Anterior cingulate cortex (tissue), 58 donors: ENCODE results near the gene FADS1.
A peak's percentile ranks its signal among the peaks of the same experiment; 100 is the strongest.

Experiments used
- DNase-seq, 58 donors: peaks; one replicate each; lab custom pipeline; 2025; lab: John Stamatoyannopoulos, UW

Gene FADS1

GRCh38 chr11:61800331-61801281, 16.2 kb downstream of the FADS1 start:
- no peak for DNase-seq

DNA sequence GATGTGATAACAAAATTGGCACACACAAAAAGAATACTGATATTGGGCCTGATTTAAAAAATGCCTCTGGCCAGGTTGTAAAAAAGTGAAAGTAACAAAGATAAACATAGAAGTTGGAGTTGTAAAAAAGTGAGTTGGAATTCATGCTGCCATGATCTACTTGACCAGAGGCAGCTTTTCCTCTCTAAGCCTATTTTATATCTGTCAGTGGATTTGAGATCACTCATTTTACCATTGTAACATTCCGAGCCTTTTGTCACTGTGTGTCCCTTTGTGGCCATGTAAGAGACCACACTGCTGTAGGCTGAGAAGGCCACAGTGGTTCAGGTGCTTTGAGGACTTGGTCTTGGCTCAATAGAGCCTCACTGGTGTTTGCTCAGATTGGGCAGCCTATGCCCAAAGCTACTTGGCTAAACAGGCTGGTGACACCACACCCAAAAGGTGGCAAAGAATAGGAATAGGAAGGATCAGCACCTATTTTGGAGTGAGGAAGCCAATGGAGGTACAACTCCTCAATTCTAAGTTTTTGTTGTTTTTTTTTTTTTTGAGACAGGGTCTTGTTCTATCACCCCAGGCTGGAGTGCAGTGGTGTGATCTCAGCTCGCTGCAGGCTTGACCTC, 17.0 kb downstream of the FADS1 start:
- DNase-seq: no peak

DNA sequence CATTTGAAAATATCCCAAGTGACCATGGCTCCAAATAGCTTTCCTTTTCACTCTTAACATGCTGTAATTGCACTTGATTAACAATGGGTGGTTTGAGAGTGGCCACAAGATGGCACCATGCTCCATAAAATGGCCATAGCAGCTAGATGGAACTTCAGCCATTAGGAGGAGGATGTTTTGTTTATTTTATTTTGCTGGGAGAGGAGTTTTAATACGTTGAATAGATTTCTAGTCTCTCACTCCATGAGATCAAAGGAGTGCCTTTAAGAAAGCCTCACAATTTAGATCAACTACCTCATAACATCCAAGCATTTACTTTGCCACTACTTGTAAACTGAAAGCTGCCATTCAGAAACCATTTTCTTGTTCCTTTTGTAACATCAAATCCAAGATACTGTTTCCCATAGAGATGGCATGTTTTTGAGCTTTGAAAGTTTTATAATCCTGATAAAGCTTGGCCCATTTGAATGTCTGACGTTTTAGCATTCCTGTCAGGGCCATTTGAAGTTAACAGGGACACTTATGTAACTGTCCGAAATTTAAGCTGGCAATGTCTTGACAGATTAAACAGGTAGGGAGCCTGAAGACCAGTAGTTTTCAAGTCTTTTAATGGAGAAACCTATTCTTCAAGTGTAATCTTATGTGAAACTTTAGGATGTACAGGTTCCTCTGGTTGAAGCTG, 19.4 kb downstream of the FADS1 start:
- peak in 50 of 58 donors; percentile 4 to 87 (median 56) for DNase-seq

- no peak for DNase-seq
Measured at GRCh38 chr11:61795876-61796526, 20.8 kb downstream of the FADS1 start.

DNA sequence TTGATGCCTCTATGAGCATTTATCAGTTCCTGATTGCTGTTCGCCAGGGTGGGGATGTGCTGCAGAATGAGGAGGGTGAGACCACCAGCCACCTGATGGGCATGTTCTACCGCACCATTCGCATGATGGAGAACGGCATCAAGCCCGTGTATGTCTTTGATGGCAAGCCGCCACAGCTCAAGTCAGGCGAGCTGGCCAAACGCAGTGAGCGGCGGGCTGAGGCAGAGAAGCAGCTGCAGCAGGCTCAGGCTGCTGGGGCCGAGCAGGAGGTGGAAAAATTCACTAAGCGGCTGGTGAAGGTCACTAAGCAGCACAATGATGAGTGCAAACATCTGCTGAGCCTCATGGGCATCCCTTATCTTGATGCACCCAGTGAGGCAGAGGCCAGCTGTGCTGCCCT, 21.3 kb downstream of the FADS1 start:
- no peak for DNase-seq

GRCh38 chr11:61794579-61794978, 22.2 kb downstream of the FADS1 start:
- no peak for DNase-seq

- DNase-seq: no peak
Measured at GRCh38 chr11:61793829-61794204, 23.0 kb downstream of the FADS1 start.

DNA sequence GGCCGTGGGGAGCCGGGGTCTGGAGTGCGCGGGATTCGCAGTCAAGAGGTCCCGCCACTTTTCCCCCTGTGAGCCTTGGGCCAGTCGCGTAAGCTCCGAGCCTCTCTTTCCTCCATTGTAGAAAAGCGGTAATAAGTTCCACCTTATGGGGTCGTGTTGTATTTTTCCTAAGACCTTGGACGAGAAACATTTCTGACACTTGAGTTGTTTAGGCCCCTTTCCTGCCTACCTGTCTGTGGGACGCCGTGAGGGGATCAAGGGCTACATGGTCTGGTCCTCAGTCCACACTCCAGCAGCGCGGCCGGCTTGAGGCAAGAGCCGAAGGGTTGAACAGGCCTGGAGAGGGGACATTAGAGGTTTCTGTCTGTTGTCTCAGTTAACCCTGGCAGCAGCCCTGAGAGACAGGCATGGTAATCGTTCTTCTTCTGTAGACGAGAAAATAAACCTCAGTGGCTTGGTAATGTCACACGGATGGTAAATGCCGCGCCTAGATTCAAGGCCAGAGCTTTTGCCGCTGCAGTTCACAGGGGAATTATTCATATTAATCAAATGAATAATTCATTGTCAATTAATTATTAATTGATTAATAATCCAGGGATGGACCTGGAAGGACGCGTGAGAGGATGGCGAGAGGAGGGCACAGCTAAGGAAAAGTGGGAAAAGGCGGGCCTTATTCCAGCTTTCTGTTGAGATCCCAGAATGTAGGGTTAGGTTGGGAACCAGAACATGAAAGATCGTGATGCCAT, 23.5 kb downstream of the FADS1 start:
- no peak for DNase-seq

GRCh38 chr11:61792310-61793082, 24.3 kb downstream of the FADS1 start, which contains the start of the genes FEN1 and TMEM258:
TSS of gene FEN1 (plus strand) at chr11:61792911. CDS start at chr11:61795362, 2,451 bp downstream.
TSS of gene TMEM258 (minus strand) at chr11:61792599. CDS start at chr11:61792558, 41 bp downstream.
- peak; percentile 65 to 100 (median 94) for DNase-seq

DNA sequence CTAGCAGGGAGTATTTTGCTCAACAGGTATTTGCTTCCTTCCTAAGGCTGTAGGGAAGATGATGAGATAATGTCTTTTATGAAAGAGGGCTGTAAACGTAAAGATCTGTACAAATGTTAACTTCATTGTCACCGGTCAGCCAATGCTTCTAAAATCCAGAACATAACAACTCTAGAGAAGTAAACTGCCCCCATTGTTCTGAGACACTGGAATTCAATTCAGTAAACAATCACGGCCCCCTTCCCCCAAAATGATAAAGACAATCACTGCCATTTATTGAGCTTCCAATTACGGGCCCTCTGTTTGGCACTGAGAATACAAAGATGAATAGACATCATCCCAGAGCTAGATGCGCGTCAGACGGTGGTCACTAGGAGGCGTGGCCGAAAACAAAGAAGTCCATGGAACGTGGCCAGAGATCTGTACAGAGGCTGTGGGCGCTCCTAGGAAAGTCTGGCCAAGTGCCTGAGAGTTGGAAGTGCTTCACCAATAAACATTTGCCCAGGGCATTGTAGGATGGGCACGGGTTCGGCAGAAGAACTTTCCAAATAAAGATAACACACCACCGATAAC, 25.0 kb downstream of the FADS1 start:
- peak in 54 of 58 donors; percentile 41 to 92 (median 76) for DNase-seq

GRCh38 chr11:61787928-61788491, 28.8 kb downstream of the FADS1 start:
- DNase-seq: peak in 40 of 58 donors; percentile 4 to 80 (median 36)

- no peak for DNase-seq
Measured at GRCh38 chr11:61785837-61786402, 30.9 kb downstream of the FADS1 start.

DNA sequence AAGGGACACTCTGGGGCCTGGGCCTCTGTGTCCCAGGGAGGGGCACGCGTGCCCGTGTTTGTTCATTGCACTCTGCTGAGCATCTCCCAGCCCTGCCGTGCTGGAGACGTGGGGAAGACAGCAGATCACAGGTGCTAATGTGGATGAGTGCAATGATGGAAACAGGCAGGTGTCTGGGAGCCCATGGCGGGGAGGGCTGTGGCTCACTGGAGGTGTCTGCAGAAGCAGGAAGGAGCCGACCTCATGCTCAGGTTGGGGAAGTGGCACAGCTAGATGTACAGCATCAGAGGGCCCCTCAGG, 32.3 kb downstream of the FADS1 start:
- no peak for DNase-seq

- no peak for DNase-seq
Measured at GRCh38 chr11:61783717-61784505, 32.9 kb downstream of the FADS1 start.

DNA sequence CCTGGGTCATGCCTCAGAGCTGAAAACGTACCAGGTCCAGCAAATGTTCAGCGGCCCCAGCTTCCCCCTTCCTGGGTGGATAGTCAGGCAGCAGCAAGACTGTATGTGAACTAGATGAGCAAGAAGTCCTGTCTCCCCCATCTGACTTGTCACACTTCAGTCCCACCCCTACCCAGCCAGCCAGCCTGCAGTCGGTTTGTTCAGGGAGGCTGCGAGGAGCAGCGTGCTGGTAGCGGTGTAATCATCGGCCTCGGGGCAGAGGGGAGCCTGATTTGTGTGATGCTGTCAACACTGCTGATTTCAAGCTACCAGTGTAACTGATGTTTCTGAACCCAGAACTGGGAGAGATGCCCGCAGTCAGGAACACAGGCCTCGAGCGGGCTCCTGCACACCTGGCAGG, 34.0 kb downstream of the FADS1 start:
- DNase-seq: no peak

DNA sequence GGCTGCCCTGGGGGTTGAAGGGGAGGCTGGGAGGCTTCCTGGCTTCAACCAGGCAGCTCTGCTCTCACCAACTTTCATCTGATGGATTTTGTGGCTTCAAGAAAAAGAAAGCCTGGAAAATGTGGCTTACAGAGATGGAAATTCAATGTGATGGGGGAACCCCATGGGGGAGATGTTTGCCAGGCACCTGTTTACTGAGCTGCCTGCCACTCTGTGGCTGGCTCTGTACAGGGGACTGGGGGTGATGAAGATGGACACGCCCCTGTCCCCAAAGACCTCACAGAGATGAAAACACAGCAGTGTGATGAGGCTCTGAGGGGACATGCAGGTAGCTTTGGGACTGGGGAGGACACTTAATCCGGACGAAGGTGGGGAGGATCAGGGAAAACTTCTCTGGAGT, 34.5 kb downstream of the FADS1 start:
- no peak for DNase-seq

DNA sequence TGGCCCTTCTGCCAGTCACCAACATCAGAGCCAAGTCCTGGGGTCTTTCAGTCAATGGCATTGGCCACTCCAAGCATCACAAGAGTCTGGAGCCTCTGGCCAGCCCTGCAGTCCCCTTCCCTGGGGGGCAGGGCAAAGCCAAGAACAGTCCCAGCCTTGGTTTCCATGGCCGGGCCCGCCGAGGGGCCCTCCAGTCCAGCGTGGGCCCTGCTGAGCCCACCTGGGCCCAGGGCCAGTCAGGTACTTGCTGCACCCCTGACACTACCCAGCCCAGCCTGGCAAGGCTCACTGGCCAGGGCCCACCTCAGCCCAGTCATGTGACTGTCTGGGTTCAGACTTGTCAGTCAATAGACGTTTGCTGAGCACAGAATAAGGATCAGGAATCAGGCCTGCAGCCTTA, 35.2 kb downstream of the FADS1 start:
- DNase-seq: no peak
